Endothelial cell of umbilical vein (primary cell): Measurements from ENCODE around the gene ULBP3. TPM values are rescaled to one million over a fixed set of nuclear protein-coding genes. Genes with fewer than 3 reads are reported as not detected.

Experiments used
- BruUV-seq: library from RNA; stranded (reverse); fragments of 400-500 nt; replicated peaks from 2 replicates; lab custom pipeline; 2021; lab: Mats Ljungman, UMichigan
- CTCF ChIA-PET: fragments of 300-600, 350-600 bp; sonication (Branson Sonifier 250); formaldehyde crosslinking; loops from one replicate; lab custom pipeline; 2021; ENCODE audit warnings: antibody characterized with exemption, inconsistent platforms; lab: Charles Lee
- POLR2A ChIA-PET: fragments of 300-600, 350-600 bp; sonication (Branson Sonifier 250); formaldehyde crosslinking; loops from one replicate; lab custom pipeline; 2021; ENCODE audit warnings: antibody characterized with exemption, inconsistent platforms; lab: Charles Lee
- DNase-seq: peaks from one replicate; pipeline ENCODE4 v3.0.0-alpha.2; 2011; ENCODE audit warnings: low read depth, low spot score
- FAIRE-seq: peaks from 2 replicates; lab custom pipeline; 2011; peaks lifted over from hg19 to GRCh38; lab: Jason Lieb, UNC
- H2AFZ ChIP-seq: 2 replicates; pipeline ENCODE4 v1.6.0; 2012; ENCODE audit warnings: low read depth, low read length, control low read depth, inconsistent platforms
- H3K27ac ChIP-seq: 2 replicates; pipeline ENCODE4 v1.5.1; 2011; ENCODE audit warnings: low read depth, mild to moderate bottlenecking, control low read depth, low read length, moderate library complexity; ENCODE audit not compliant: insufficient read depth
- H3K27me3 ChIP-seq, 2 experiments: 2 replicates each; pipeline versions ENCODE4 v1.6.0 to v1.6.1; 2011; ENCODE audit warnings: low read length in 2 of 2, mixed read lengths in 1 of 2; ENCODE audit not compliant: control insufficient read depth in 2 of 2, insufficient read depth in 2 of 2
- H3K36me3 ChIP-seq, 2 experiments: 2 replicates in 1 of 2; 3 replicates in 1 of 2; pipeline ENCODE4 v1.5.1; 2011; ENCODE audit warnings: low read length in 2 of 2, mild to moderate bottlenecking in 1 of 2, moderate library complexity in 1 of 2; ENCODE audit not compliant: control insufficient read depth in 2 of 2, insufficient read depth in 2 of 2; ENCODE audit errors: extremely low read depth in 1 of 2
- H3K4me1 ChIP-seq: 3 replicates; pipeline ENCODE4 v1.5.1; 2011; ENCODE audit warnings: mild to moderate bottlenecking, low read length; ENCODE audit not compliant: control insufficient read depth, insufficient read depth; ENCODE audit errors: extremely low read depth
- H3K4me2 ChIP-seq: 2 replicates; pipeline ENCODE4 v1.6.1; 2011; ENCODE audit warnings: low read length, control low read depth, mixed read lengths; ENCODE audit not compliant: insufficient read depth
- H3K4me3 ChIP-seq, 3 experiments: fragments of 200-600 bp in 1 of 3; sonication (generic), shearing (Covaris generic) in 1 of 3; replicated peaks in 1 of 3; 2 replicates each; pipeline ENCODE4 v1.5.1; 2011 to 2016; ENCODE audit warnings: control low read depth in 3 of 3, low read length in 3 of 3, mild to moderate bottlenecking in 2 of 3, inconsistent platforms in 1 of 3, low read depth in 1 of 3, moderate library complexity in 1 of 3; ENCODE audit not compliant: insufficient read depth in 1 of 3
- H3K79me2 ChIP-seq: 2 replicates; pipeline ENCODE4 v1.6.0; 2012; ENCODE audit warnings: low read length, inconsistent platforms; ENCODE audit not compliant: control insufficient read depth, insufficient read depth
- H3K9ac ChIP-seq: replicated peaks from 2 replicates; pipeline ENCODE3; 2011; ENCODE audit warnings: low read length, control low read depth; ENCODE audit not compliant: insufficient read depth; ENCODE audit errors: extremely low read depth
- H3K9me1 ChIP-seq: replicated peaks from 3 replicates; pipeline ENCODE4 v1.6.0; 2011; ENCODE audit warnings: mild to moderate bottlenecking, low read length; ENCODE audit not compliant: control insufficient read depth, insufficient read depth; ENCODE audit errors: extremely low read depth
- H3K9me3 ChIP-seq: replicated peaks from 2 replicates; pipeline ENCODE4 v1.5.1; 2012; ENCODE audit warnings: low read length, inconsistent platforms; ENCODE audit not compliant: control insufficient read depth, insufficient read depth
- H4K20me1 ChIP-seq: replicated peaks from 2 replicates; pipeline ENCODE3; 2011; ENCODE audit warnings: mild to moderate bottlenecking, low read length; ENCODE audit not compliant: control insufficient read depth, insufficient read depth; ENCODE audit errors: extremely low read depth
- EZH2 ChIP-seq: IDR thresholded peaks from 2 replicates; pipeline ENCODE4 v1.6.1; 2012; ENCODE audit warnings: borderline replicate concordance, low read depth, mild to moderate bottlenecking, moderate library complexity, low read length, inconsistent platforms; ENCODE audit not compliant: severe bottlenecking
- FOS ChIP-seq: IDR thresholded peaks from 2 replicates; pipeline ENCODE4 v1.6.1; 2011; ENCODE audit warnings: mild to moderate bottlenecking, low read length, moderate library complexity, borderline replicate concordance; ENCODE audit not compliant: insufficient read depth
- GATA2 ChIP-seq: IDR thresholded peaks from 2 replicates; pipeline ENCODE4 v1.7.0; 2011; ENCODE audit warnings: low read depth, mild to moderate bottlenecking, moderate library complexity, mixed read lengths, low read length; ENCODE audit not compliant: insufficient read length, insufficient read depth
- JUN ChIP-seq: IDR thresholded peaks from 2 replicates; pipeline ENCODE4 v1.6.1; 2011; ENCODE audit warnings: borderline replicate concordance, low read depth; ENCODE audit not compliant: insufficient read length, insufficient read depth
- MYC ChIP-seq: IDR thresholded peaks from one replicate; pipeline ENCODE4 v1.6.1; 2011; ENCODE audit warnings: mild to moderate bottlenecking, low read depth, low read length
- POLR2A ChIP-seq: IDR thresholded peaks from 2 replicates; pipeline ENCODE4 v1.6.1; 2012; ENCODE audit warnings: low read depth, mild to moderate bottlenecking, control low read depth, low read length
- POLR2AphosphoS5 ChIP-seq: IDR thresholded peaks from 2 replicates; pipeline ENCODE4 v1.6.1; 2012; ENCODE audit warnings: low read depth, mild to moderate bottlenecking, control low read depth, low read length, moderate library complexity; ENCODE audit not compliant: insufficient read depth
- dilution Hi-C: fragments of 300-500 bp; cut with MboI; formaldehyde crosslinking; loops from one replicate; pipeline ENCODE4 v1.15.0; 2019; ENCODE audit warnings: low sequenced_read_pairs; ENCODE audit not compliant: extremely low pct_ligation_motif_present
- intact Hi-C: fragments of 100-400 bp; cut with micrococcal nuclease; formaldehyde crosslinking; loops from one replicate; pipeline ENCODE4 v1.10.0; 2022
- polyA plus RNA-seq, 4 experiments: library from polyadenylated mRNA; depleted of rRNA in 3 of 4; stranded (reverse) in 3 of 4; unstranded in 1 of 4; fragments of >200 nt; gene quantifications; 2 replicates each; pipeline versions ENCODE4 v1.2.1 to v1.2.3, GENCODE V29; 2011 to 2012; ENCODE audit warnings: missing spikeins in 1 of 4
- total RNA-seq: library from RNA; stranded (reverse); gene quantifications from 2 replicates; pipeline ENCODE4 v1.2.3, GENCODE V29; 2021
- TF ChIP-seq, protein P1 (sequence below), 2 donors: IDR thresholded peaks; 1 replicate in 1 of 2; 2 replicates in 1 of 2; pipeline ENCODE4 v1.5.1; 2011; ENCODE audit warnings: low read length in 2 of 2, mild to moderate bottlenecking in 2 of 2, moderate library complexity in 2 of 2, control low read depth in 1 of 2, inconsistent platforms in 1 of 2, low read depth in 1 of 2; ENCODE audit not compliant: insufficient read depth in 1 of 2; ENCODE audit errors: extremely low read depth in 1 of 2
- TF ChIP-seq, protein P2 (sequence below): IDR thresholded peaks from 2 replicates; pipeline ENCODE4 v1.6.1; 2011; ENCODE audit not compliant: insufficient read depth, insufficient read length

ULBP3 gene
- total and polyA plus RNA-seq, 2 donors (not counting 3 experiments of a cell fraction or from before 2014, with no cell fraction given): 7.1 to 12.8 TPM

DNA sequence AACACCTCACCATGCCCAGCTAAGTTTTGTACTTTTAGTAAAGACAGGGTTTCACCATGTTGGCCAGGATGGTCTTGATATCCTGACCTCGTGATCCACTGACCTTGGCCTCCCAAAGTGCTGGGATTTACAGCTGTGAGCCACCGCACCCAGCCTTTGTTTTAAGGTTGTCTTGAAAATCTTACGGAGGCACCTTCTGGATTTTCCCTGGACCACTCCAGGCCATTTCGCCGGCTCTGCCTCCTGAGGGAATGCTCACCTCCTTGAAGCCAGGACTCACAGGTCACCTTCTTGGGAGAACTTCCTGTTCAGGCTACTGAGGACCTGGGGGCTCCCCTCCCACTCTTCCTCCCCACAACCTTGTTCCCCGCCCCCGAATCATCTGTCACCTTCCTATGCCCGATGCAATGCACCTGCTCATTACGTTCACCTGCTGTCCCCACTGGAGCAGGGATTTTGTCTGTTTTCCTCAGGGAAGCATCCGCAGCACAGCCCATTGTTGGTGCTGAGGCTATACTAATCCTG lies 24.2 kb downstream of the ULBP3 start:
- no peak for TF ChIP-seq POLR2AphosphoS5
- TF ChIP-seq, protein P1, sequence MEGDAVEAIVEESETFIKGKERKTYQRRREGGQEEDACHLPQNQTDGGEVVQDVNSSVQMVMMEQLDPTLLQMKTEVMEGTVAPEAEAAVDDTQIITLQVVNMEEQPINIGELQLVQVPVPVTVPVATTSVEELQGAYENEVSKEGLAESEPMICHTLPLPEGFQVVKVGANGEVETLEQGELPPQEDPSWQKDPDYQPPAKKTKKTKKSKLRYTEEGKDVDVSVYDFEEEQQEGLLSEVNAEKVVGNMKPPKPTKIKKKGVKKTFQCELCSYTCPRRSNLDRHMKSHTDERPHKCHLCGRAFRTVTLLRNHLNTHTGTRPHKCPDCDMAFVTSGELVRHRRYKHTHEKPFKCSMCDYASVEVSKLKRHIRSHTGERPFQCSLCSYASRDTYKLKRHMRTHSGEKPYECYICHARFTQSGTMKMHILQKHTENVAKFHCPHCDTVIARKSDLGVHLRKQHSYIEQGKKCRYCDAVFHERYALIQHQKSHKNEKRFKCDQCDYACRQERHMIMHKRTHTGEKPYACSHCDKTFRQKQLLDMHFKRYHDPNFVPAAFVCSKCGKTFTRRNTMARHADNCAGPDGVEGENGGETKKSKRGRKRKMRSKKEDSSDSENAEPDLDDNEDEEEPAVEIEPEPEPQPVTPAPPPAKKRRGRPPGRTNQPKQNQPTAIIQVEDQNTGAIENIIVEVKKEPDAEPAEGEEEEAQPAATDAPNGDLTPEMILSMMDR (IDR thresholded peaks at IDR 0.05; ENCODE audit: extremely low read depth in 1 of 2, insufficient read depth in 1 of 2, low read depth in 1 of 2, low read length in 2 of 2): no peak
- TF ChIP-seq GATA2: no peak
- no peak for TF ChIP-seq EZH2
- no peak for TF ChIP-seq POLR2A
- TF ChIP-seq MYC: no peak
- no peak for TF ChIP-seq JUN
- TF ChIP-seq, protein P2, sequence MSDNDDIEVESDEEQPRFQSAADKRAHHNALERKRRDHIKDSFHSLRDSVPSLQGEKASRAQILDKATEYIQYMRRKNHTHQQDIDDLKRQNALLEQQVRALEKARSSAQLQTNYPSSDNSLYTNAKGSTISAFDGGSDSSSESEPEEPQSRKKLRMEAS: no peak
- TF ChIP-seq FOS: no peak
- H3K36me3 ChIP-seq: no peaks in the 10 kb centered on the region
- H3K27ac ChIP-seq: no peak overlapping the region
- H3K27me3 ChIP-seq: peaks cover 10 to 15% of the 10 kb centered on the region in 2 experiments
- no peaks in the 10 kb centered on the region for H3K79me2 ChIP-seq
- no peak overlapping the region for H3K4me2 ChIP-seq
- no peak for DNase-seq
- no peaks in the 10 kb centered on the region for H3K9me3 ChIP-seq
- H4K20me1 ChIP-seq: no peaks in the 10 kb centered on the region
- ChIA-PET POLR2A (no interaction called here), CTCF (no interaction called here)
- H3K4me3 ChIP-seq: no peak overlapping the region
- no peaks in the 10 kb centered on the region for H3K9me1 ChIP-seq
- H3K4me1 ChIP-seq: no peaks in the 10 kb centered on the region
- intact Hi-C loops: no loop called here
- BruUV-seq: no TSS peak
- dilution Hi-C loops: no loop called here
- no peak for FAIRE-seq
- no peak overlapping the region for H3K9ac ChIP-seq
- no peak overlapping the region for H2AFZ ChIP-seq
